HepG2 (cell line): ENCODE data around the gene PDE3B. TPM values are rescaled to one million over a fixed set of nuclear protein-coding genes. Genes with fewer than 3 reads are reported as not detected.
A peak's percentile ranks its signal among the peaks of the same experiment; 100 is the strongest.

Source experiments
- CENPX ChIP-seq: sonication (generic); formaldehyde crosslinking; IDR thresholded peaks from 2 replicates; pipeline ENCODE4 v1.9.0; 2021; ENCODE audit warnings: mild to moderate bottlenecking, missing genetic modification reagents, moderate library complexity
- E2F1 ChIP-seq: sonication (generic); formaldehyde crosslinking; IDR thresholded peaks from 2 replicates; pipeline ENCODE4 v1.5.0; 2020; ENCODE audit warnings: missing genetic modification reagents
- GABPB1 ChIP-seq: IDR thresholded peaks from 2 replicates; pipeline ENCODE4 v1.6.1; 2016; ENCODE audit warnings: mild to moderate bottlenecking, missing genetic modification reagents, moderate library complexity, missing compliant biosample characterization
- HOMEZ ChIP-seq: IDR thresholded peaks from 2 replicates; pipeline ENCODE4 v1.6.1; 2016; ENCODE audit warnings: low read depth
- HOXA5 ChIP-seq: sonication (generic); formaldehyde crosslinking; IDR thresholded peaks from 2 replicates; pipeline ENCODE4 v1.4.0; 2020; ENCODE audit warnings: missing genetic modification reagents
- JARID2 ChIP-seq: sonication (generic); formaldehyde crosslinking; IDR thresholded peaks from 2 replicates; pipeline ENCODE4 v1.8.1; 2023; ENCODE audit warnings: missing genetic modification reagents, inconsistent platforms; ENCODE audit not compliant: insufficient replicate concordance
- KDM3A ChIP-seq: IDR thresholded peaks from 2 replicates; pipeline ENCODE4 v1.6.1; 2018; ENCODE audit warnings: low read depth, missing compliant biosample characterization
- KLF6 ChIP-seq: IDR thresholded peaks from 2 replicates; pipeline ENCODE4 v1.8.0; 2016; ENCODE audit warnings: missing biosample characterization, missing genetic modification reagents
- MBNL3 ChIP-seq: fragments of 250-450 bp; sonication (Bioruptor Pico); conservative IDR thresholded peaks from 2 replicates; pipeline ENCODE4 v1.8.0; 2022; ENCODE audit warnings: mild to moderate bottlenecking, inconsistent platforms
- PLRG1 ChIP-seq: fragments of 450-650 bp; conservative IDR thresholded peaks from 2 replicates; pipeline ENCODE4 v1.6.1; 2016
- POLR2G ChIP-seq: fragments of 200-400 bp; formaldehyde crosslinking; IDR thresholded peaks from 2 replicates; pipeline ENCODE4 v1.6.1; 2018; ENCODE audit warnings: mild to moderate bottlenecking, low read depth, low read length, moderate library complexity
- SNAPC4 ChIP-seq: sonication (generic); formaldehyde crosslinking; IDR thresholded peaks from 2 replicates; pipeline ENCODE4 v1.4.0; 2020; ENCODE audit warnings: mild to moderate bottlenecking, missing genetic modification reagents
- SRSF4 ChIP-seq: fragments of 200-400 bp; formaldehyde crosslinking; IDR thresholded peaks from one replicate; pipeline ENCODE4 v1.6.1; 2018; ENCODE audit warnings: mild to moderate bottlenecking, low read depth, low read length, moderate library complexity; ENCODE audit not compliant: poor library complexity, severe bottlenecking
- SRSF9 ChIP-seq: fragments of 200-400 bp; formaldehyde crosslinking; IDR thresholded peaks from 2 replicates; pipeline ENCODE4 v1.6.1; 2018; ENCODE audit warnings: borderline replicate concordance, mild to moderate bottlenecking, low read depth, low read length; ENCODE audit not compliant: insufficient read depth, poor library complexity, severe bottlenecking
- SYNCRIP ChIP-seq: fragments of 200-400 bp; formaldehyde crosslinking; IDR thresholded peaks from 2 replicates; pipeline ENCODE4 v1.6.1; 2018; ENCODE audit warnings: mild to moderate bottlenecking, low read depth, low read length; ENCODE audit not compliant: insufficient read depth
- TCF7 ChIP-seq: sonication (generic); IDR thresholded peaks from 2 replicates; pipeline ENCODE4 v1.6.1; 2016; ENCODE audit warnings: antibody characterized with exemption, low read depth
- ZNF281 ChIP-seq: sonication (generic); formaldehyde crosslinking; IDR thresholded peaks from 2 replicates; pipeline ENCODE4 v1.4.0; 2020; ENCODE audit warnings: missing genetic modification reagents, borderline replicate concordance
- ZNF432 ChIP-seq: sonication (generic); formaldehyde crosslinking; IDR thresholded peaks from 2 replicates; pipeline ENCODE4 v1.5.0; 2020; ENCODE audit warnings: missing genetic modification reagents, mild to moderate bottlenecking, borderline replicate concordance
- polyA plus RNA-seq, 8 experiments: library from polyadenylated mRNA; depleted of rRNA in 3 of 8; stranded (reverse) in 7 of 8; unstranded in 1 of 8; fragments of >200 nt; fragmentation: Illumina TruSeq in 4 of 8; extraction: Trizol in 4 of 8; gene quantifications; 2 replicates each; pipeline versions ENCODE4 v1.2.1 to v1.2.3, GENCODE V29; 2011 to 2016; ENCODE audit warnings: low read depth in 4 of 8, missing spikeins in 1 of 8, mixed read lengths in 1 of 8; ENCODE audit not compliant: insufficient read depth in 1 of 8
- total RNA-seq, 5 experiments: library from RNA; depleted of rRNA; stranded (reverse); fragments of >200 nt; fragmentation: Illumina TruSeq; extraction: Trizol; gene quantifications; 2 replicates each; pipeline ENCODE4 v1.2.3, GENCODE V29; 2016; ENCODE audit warnings: low read depth in 1 of 5

PDE3B gene
- total and polyA plus RNA-seq, 2 of the 13 experiments (the other 11 are each of a cell fraction or from before 2014, with no cell fraction given) = 14.1 to 26.5 TPM

- TF ChIP-seq SNAPC4 (CRISPR knock-in tag) = no peak
- TF ChIP-seq TCF7 = peak; percentile 43
- TF ChIP-seq ZNF432 = no peak
- no peak for TF ChIP-seq PLRG1
- TF ChIP-seq MBNL3 (CRISPR knock-in tag) = no peak
- no peak; the same call in 1 of the 2 replicates for TF ChIP-seq KLF6
- TF ChIP-seq CENPX = no peak
- no peak for TF ChIP-seq GABPB1 (CRISPR knock-in tag)
- TF ChIP-seq SYNCRIP = no peak
- TF ChIP-seq JARID2 (CRISPR knock-in tag) = no peak
- 0 out of 2 replicates have a peak, but pooled peaks have one; percentile 43 for TF ChIP-seq HOXA5 (CRISPR knock-in tag)
- TF ChIP-seq E2F1 (CRISPR knock-in tag) = no peak
- peak; percentile 95 for TF ChIP-seq HOMEZ (CRISPR knock-in tag)
- no peak for TF ChIP-seq SRSF4
- no peak for TF ChIP-seq SRSF9
- TF ChIP-seq POLR2G = no peak
- no peak for TF ChIP-seq ZNF281 (CRISPR knock-in tag)
- no peak for TF ChIP-seq KDM3A
These were observed 23.7 kb upstream of the PDE3B start (continued) for GRCh38 chr11:14619603-14620531.
